ENCODE results near the gene PHF21A.

GRCh38 chr11:45933846-45934579 lies 187.2 kb downstream of the PHF21A start:
- TF ChIP-seq CTCF (IDR thresholded peaks at IDR 0.05 in 4 of 5, conservative IDR thresholded peaks at IDR 0.05 in 1 of 5) (no peak), POLR2A (IDR thresholded peaks at IDR 0.05) (no peak)

Data from gastrocnemius medialis (tissue), 4 donors.